ENCODE measurements around the gene SELENON. TPM values are rescaled to one million over a fixed set of nuclear protein-coding genes. Genes with fewer than 3 reads are reported as not detected.

SELENON gene
- total and polyA plus RNA-seq, 3 experiments from 2014 or later, result 4.6 to 11.7 (median 10.6) TPM

DNA sequence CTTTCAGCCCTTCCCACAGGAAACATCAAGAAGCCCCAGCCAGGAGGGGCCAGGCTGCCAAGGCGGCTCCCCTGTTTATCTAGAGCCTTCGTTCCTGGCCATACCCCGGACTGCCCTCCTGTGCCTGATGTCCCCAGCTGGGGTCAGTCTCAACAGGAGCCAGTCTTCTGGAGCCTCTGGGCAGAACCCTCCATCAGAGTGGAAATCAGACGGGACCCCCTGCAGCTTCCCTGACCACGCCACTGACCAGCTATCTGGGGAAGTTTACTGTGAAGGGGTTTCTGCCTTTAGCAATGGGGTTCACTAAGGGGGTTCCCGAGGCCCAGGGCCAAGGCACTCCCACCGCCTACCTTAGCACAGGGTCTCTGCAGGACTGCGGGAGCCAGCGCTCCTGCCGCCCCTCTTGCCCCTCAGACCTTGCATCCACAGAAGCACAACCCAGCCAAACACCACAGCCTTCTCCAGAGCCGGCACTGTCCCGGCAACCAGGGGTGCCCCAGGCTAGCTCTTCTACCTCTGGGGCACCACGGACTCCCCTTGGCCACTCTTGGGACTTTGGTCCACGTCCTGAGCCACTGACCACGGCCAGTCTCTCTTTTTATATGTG, 16.2 kb downstream of the SELENON start:
- POLR2A ChIA-PET, result no interaction called here
- CTCF ChIA-PET, result interaction anchor here (1.3 kb wide), 1 partner anchor 18 kb away, joined by 4 read pairs; no protein-coding TSS in a partner anchor

DNA sequence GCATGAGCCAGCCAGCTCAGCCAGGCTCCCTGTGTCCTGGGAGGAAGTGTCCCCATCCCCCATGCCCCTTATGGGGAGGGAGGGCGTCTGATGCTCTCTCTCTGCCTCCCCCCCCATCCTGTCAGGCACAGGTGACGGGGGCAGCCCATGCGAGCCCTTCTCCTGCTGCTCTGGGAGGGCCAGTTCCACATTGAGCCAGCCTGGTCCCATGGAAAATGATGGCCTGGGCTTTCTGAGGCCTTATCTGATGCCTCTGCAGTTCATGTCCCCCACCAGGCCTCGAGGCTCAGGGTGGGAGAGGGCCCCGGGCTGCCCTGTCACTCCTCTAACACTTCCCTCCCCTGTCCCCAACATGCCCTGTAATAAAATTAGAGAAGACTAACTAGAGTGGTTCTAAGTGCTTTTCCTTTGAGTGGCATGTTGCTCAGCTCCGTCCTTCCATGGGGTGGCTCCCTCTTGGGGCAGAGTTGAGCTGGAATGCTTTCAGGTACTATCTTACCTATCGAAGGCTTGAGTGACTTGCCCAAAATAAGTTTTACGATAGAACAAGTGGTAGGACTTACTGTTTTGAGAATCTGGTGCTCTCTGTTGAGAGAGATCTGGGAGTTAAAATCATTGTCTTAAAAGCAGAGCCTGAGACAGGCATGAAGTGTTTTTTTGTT, 18.0 kb downstream of the SELENON start:
- Histone ChIP-seq H3K27me3 (ENCODE audit: insufficient read depth, low read length, poor library complexity, severe bottlenecking) (no peaks in the 10 kb centered on the region), H3K4me1 (ENCODE audit: insufficient read depth, low read length) (peaks cover 37% of the 10 kb centered on the region), H3K27ac (ENCODE audit: low read depth, low read length) (peak overlapping the region; percentile 90), H3K36me3 (ENCODE audit: insufficient read depth, low read length) (no peaks in the 10 kb centered on the region), H3K9me3 (ENCODE audit: low read length) (no peaks in the 10 kb centered on the region), H3K4me3 (ENCODE audit: low read length) (no peak overlapping the region)
- DNase-seq, result no peak
- H3K36me3 Mint-ChIP-seq, result peaks cover 0 to 17% (median 0%) of the 10 kb centered on the region in 3 donors
- H3K4me1 Mint-ChIP-seq, result peaks cover 30 to 35% (median 34%) of the 10 kb centered on the region in 3 donors
- ChIA-PET POLR2A (no interaction called here), CTCF (interaction anchor here (1.8 kb wide), 1 partner anchor 22 kb away, joined by 4 read pairs; no protein-coding TSS in a partner anchor)
- H3K27me3 Mint-ChIP-seq, result peaks cover 0 to 4% of the 10 kb centered on the region in 2 donors
- peak overlapping the region; percentile 92 to 98 (median 94) for H3K4me3 Mint-ChIP-seq
- peak overlapping the region in 7 of 8 donors; percentile 59 to 96 (median 86) for H3K27ac Mint-ChIP-seq
- no peaks in the 10 kb centered on the region for H3K9me3 Mint-ChIP-seq

More for the DNA sequence above, 16.2 kb downstream of the SELENON start:
- Mint-ChIP-seq H3K4me1 (peaks cover 20 to 23% (median 23%) of the 10 kb centered on the region in 3 donors), H3K27me3 (peaks cover 0 to 4% of the 10 kb centered on the region in 2 donors), H3K27ac (peak overlapping the region in 2 of 8 donors; percentile 14 to 16), H3K4me3 (no peak overlapping the region), H3K36me3 (peaks cover 0 to 17% (median 2%) of the 10 kb centered on the region in 3 donors), H3K9me3 (no peaks in the 10 kb centered on the region)
- no peak overlapping the region for H3K27ac ChIP-seq (ENCODE audit: low read depth, low read length)
- no peaks in the 10 kb centered on the region for H3K36me3 ChIP-seq (ENCODE audit: insufficient read depth, low read length)
- H3K27me3 ChIP-seq (ENCODE audit: insufficient read depth, low read length, poor library complexity, severe bottlenecking), result no peaks in the 10 kb centered on the region
- H3K4me1 ChIP-seq (ENCODE audit: insufficient read depth, low read length), result peaks cover 28% of the 10 kb centered on the region
- no peak overlapping the region for H3K4me3 ChIP-seq (ENCODE audit: low read length)
- no peaks in the 10 kb centered on the region for H3K9me3 ChIP-seq (ENCODE audit: low read length)
- no peak for DNase-seq

DNA sequence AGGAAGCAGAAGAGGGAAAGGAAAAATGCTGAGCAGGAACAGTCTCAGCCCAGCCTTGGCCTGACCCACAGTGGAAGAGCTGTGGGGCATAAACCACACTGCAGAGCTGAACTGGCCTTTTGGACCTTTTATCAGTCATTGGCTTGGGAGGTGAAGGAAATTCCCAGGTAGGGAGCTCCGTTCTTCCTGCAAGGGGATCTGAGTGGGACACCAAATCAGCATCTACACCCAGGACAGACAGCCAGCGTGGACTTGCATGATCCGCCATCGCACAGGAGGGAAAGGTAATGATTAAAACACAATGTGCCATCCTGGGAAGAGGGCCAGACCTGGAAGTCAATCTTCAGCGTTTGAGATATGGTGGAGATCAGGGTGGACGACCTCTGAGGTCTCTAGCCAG, 18.6 kb downstream of the SELENON start:
- H3K27me3 ChIP-seq (ENCODE audit: insufficient read depth, low read length, poor library complexity, severe bottlenecking), result no peaks in the 10 kb centered on the region
- no peak overlapping the region for H3K4me3 ChIP-seq (ENCODE audit: low read length)
- no peaks in the 10 kb centered on the region for H3K9me3 ChIP-seq (ENCODE audit: low read length)
- no peak for DNase-seq
- H3K4me1 Mint-ChIP-seq, result peaks cover 30 to 37% (median 35%) of the 10 kb centered on the region in 3 donors
- H3K27ac Mint-ChIP-seq, result peak overlapping the region; percentile 59 to 96 (median 90)
- peak overlapping the region; percentile 90 for H3K27ac ChIP-seq (ENCODE audit: low read depth, low read length)
- H3K27me3 Mint-ChIP-seq, result peaks cover 0 to 4% of the 10 kb centered on the region in 2 donors
- H3K4me1 ChIP-seq (ENCODE audit: insufficient read depth, low read length), result peaks cover 37% of the 10 kb centered on the region
- peaks cover 0 to 16% (median 0%) of the 10 kb centered on the region in 3 donors for H3K36me3 Mint-ChIP-seq
- H3K9me3 Mint-ChIP-seq, result no peaks in the 10 kb centered on the region
- POLR2A ChIA-PET, result interaction anchor here (1.8 to 2.7 kb wide), 2 partner anchors 57 to 587 kb away, joined by 5 to 17 read pairs; partner anchors contain the start of genes PAQR7 and SYF2
- H3K36me3 ChIP-seq (ENCODE audit: insufficient read depth, low read length), result no peaks in the 10 kb centered on the region
- peak overlapping the region; percentile 92 to 98 (median 94) for H3K4me3 Mint-ChIP-seq
- CTCF ChIA-PET, result interaction anchor here (1.7 to 2.5 kb wide), 3 partner anchors 9 to 77 kb away, joined by 4 to 20 read pairs (median 9); no protein-coding TSS in a partner anchor

DNA sequence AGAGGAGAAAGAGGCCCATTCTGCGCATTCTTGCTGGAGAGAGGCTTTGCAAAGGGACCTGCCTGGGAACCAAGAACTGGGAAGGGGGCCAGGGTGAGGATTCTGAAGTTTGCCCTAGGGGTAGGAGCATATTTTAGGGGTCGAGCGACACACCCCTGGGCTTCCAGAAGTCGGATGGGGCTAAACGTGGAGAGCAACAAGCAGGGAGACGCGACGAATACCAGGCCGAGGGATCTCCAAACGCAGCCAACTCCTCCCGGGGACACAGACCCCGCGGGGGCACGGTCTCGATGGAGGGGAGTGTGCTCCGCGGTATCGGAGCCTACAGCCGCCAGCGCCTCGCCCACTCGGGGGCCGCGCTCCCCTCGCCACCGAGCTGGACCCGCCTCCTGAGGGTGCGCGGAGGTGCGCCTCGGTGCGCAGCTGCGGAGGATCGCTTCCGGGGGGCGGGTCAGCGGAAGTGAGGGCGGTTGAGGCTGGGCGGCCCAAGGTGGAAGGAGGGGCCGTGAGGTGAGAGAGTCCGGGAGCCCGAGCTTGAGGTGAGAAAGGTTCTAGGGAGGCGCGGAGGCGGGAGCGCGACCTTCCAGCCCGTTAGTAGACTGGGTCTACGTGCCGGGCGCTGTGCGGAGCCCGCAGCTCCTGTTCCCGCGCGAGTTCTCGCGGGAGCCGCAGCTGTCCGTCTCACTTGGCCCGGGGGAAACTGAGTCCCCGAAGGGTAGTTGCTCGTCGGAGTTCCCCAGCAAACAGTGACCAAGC, 19.7 kb downstream of the SELENON start, which contains the start of gene MTFR1L:
Gene MTFR1L (plus strand): TSS at position 464 of the 756 bp plus-strand sequence. CDS start 3,151 bp downstream, outside the sequence.
- peak within 1 kb of the TSS; percentile 90 for H3K27ac ChIP-seq (ENCODE audit: low read depth, low read length)
- ChIA-PET CTCF (interaction anchor here (1.0 to 2.5 kb wide), 8 partner anchors 10 to 299 kb away, joined by 3 to 20 read pairs (median 4); partner anchors contain the start of gene PAQR7), POLR2A (interaction anchor here (0.8 to 2.7 kb wide), 9 partner anchors 19 to 588 kb away, joined by 3 to 17 read pairs (median 4); partner anchors contain the start of genes LDLRAP1, PAQR7, RSRP1 and SYF2)
- peak; percentile 90 to 95 (median 92) for DNase-seq
- no peaks in the 10 kb centered on the region for H3K9me3 ChIP-seq (ENCODE audit: low read length)
- peaks cover 37% of the 10 kb centered on the region for H3K4me1 ChIP-seq (ENCODE audit: insufficient read depth, low read length)
- Mint-ChIP-seq H3K9me3 (no peaks in the 10 kb centered on the region), H3K4me3 (peak within 1 kb of the TSS; percentile 92 to 98 (median 94)), H3K4me1 (peaks cover 30 to 40% (median 35%) of the 10 kb centered on the region in 3 donors), H3K27me3 (peaks cover 0 to 4% of the 10 kb centered on the region in 2 donors), H3K27ac (peak within 1 kb of the TSS; percentile 83 to 99 (median 96)), H3K36me3 (peaks cover 0 to 19% (median 0%) of the 10 kb centered on the region in 3 donors)
- peak within 1 kb of the TSS; percentile 71 for H3K4me3 ChIP-seq (ENCODE audit: low read length)
- no peaks in the 10 kb centered on the region for H3K36me3 ChIP-seq (ENCODE audit: insufficient read depth, low read length)
- H3K27me3 ChIP-seq (ENCODE audit: insufficient read depth, low read length, poor library complexity, severe bottlenecking), result no peaks in the 10 kb centered on the region

DNA sequence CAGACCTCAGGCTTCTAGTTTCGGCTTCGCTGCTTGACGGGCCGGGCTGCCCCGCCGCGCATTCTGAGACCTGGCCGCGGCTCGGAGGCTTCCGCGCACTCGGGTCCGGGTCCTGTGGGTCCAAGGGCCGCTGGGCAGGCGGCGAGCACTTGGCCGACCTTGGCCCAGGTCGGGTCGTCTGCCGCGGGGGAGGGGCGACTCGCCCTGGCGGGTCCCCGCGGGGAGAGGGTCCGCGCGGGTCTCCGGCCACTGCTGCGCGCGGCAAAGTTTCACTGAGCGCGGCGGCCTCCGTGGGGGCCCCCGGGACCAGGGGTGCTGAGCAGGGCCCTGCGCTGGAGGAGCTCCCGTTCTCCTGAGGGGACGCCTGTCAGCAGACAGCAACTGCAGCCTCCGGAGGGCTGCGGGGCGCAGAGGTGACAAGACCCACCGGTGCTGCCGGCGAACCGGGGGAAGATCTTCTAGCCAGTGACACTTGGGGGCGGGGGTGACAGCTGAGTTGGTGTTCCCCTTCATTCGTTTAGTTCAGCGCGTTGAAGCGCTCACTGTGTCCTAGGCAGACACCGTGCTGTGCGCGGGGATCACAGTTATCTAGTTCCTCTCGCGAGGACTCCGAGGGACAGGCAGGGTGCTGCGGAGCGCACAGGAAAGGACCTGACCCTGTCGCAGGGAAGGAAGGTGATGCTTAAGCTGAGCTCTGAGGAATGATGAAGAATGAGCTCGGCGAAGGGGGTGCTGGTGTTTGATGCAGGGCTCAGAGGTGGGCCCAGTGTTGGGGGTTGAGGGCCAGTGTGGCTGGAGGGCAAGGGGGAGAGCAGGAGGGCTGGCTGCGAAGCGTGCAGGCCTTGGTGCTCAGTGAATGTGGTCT, 20.5 kb downstream of the SELENON start:
- no peaks in the 10 kb centered on the region for H3K9me3 Mint-ChIP-seq
- Histone ChIP-seq H3K4me1 (ENCODE audit: insufficient read depth, low read length) (peaks cover 37% of the 10 kb centered on the region), H3K27ac (ENCODE audit: low read depth, low read length) (peak overlapping the region; percentile 90), H3K36me3 (ENCODE audit: insufficient read depth, low read length) (no peaks in the 10 kb centered on the region), H3K4me3 (ENCODE audit: low read length) (peak overlapping the region; percentile 71), H3K27me3 (ENCODE audit: insufficient read depth, low read length, poor library complexity, severe bottlenecking) (no peaks in the 10 kb centered on the region), H3K9me3 (ENCODE audit: low read length) (no peaks in the 10 kb centered on the region)
- H3K4me3 Mint-ChIP-seq, result peak overlapping the region; percentile 92 to 98 (median 94)
- peaks cover 30 to 40% (median 35%) of the 10 kb centered on the region in 3 donors for H3K4me1 Mint-ChIP-seq
- H3K36me3 Mint-ChIP-seq, result peaks cover 0 to 16% (median 0%) of the 10 kb centered on the region in 3 donors
- ChIA-PET CTCF (interaction anchor here (1.0 to 2.5 kb wide), 7 partner anchors 11 to 300 kb away, joined by 3 to 20 read pairs (median 4); partner anchors contain the start of genes PAFAH2 and PAQR7), POLR2A (interaction anchor here (0.5 to 2.7 kb wide), 12 partner anchors 12 to 988 kb away, joined by 3 to 17 read pairs (median 4); partner anchors contain the start of genes LDLRAP1, PAQR7, RSRP1 and SYF2)
- H3K27me3 Mint-ChIP-seq, result peaks cover 0 to 4% of the 10 kb centered on the region in 2 donors
- H3K27ac Mint-ChIP-seq, result peak overlapping the region; percentile 83 to 99 (median 96)
- DNase-seq, result peak; percentile 54 to 85 (median 71)

- H3K27ac Mint-ChIP-seq, result peak overlapping the region; percentile 83 to 99 (median 95)
- H3K4me1 Mint-ChIP-seq, result peaks cover 30 to 40% (median 35%) of the 10 kb centered on the region in 3 donors
- Histone ChIP-seq H3K36me3 (ENCODE audit: insufficient read depth, low read length) (peaks cover 2% of the 10 kb centered on the region), H3K27me3 (ENCODE audit: insufficient read depth, low read length, poor library complexity, severe bottlenecking) (no peaks in the 10 kb centered on the region), H3K4me3 (ENCODE audit: low read length) (peak overlapping the region; percentile 71), H3K9me3 (ENCODE audit: low read length) (no peaks in the 10 kb centered on the region), H3K27ac (ENCODE audit: low read depth, low read length) (peak overlapping the region; percentile 90), H3K4me1 (ENCODE audit: insufficient read depth, low read length) (peaks cover 37% of the 10 kb centered on the region)
- peak overlapping the region; percentile 89 to 95 (median 90) for H3K4me3 Mint-ChIP-seq
- peaks cover 0 to 20% (median 1%) of the 10 kb centered on the region in 3 donors for H3K36me3 Mint-ChIP-seq
- H3K9me3 Mint-ChIP-seq, result no peaks in the 10 kb centered on the region
- POLR2A ChIA-PET, result interaction anchor here (0.9 to 2.7 kb wide), 3 partner anchors 11 to 54 kb away, joined by 3 to 17 read pairs (median 3); partner anchors contain the start of gene PAQR7
- CTCF ChIA-PET, result interaction anchor here (1.2 to 2.2 kb wide), 3 partner anchors 18 to 178 kb away, joined by 3 to 7 read pairs (median 4); partner anchors contain the start of gene PAFAH2
- H3K27me3 Mint-ChIP-seq, result peaks cover 0 to 4% of the 10 kb centered on the region in 2 donors
- no peak for DNase-seq
Measured at GRCh38 chr1:25821112-25821476, 21.1 kb downstream of the SELENON start.
